HG03565 (cell line): Measurements from ENCODE around the gene USF3.

Experiments used
- ATAC-seq: cut with Tn5 transposase; IDR thresholded peaks from one replicate; pipeline ENCODE4 v1.9.1; 2021; ENCODE audit warnings: mild to moderate bottlenecking, moderate library complexity; ENCODE audit not compliant: unreplicated experiment

Gene USF3

DNA sequence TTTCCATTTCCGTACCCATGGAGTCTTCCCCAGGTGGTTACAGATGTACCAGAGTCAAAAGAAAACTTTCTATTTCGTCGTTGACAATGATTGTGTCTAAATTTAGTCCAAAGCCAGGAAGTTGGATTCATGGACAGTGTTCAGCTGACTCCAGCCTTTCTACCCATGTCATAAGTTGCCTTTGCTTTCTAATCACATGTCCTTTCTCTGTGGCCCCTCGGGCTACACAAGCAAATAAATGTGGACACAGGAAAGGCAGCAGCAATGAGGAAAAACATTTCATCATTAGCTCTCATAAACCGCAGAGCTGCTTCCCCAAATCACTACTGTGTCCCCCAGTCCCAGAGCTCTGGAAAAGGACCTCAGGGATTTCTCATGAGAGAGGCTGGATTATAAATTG, 82.0 kb downstream of the USF3 start:
- ATAC-seq = no peak

DNA sequence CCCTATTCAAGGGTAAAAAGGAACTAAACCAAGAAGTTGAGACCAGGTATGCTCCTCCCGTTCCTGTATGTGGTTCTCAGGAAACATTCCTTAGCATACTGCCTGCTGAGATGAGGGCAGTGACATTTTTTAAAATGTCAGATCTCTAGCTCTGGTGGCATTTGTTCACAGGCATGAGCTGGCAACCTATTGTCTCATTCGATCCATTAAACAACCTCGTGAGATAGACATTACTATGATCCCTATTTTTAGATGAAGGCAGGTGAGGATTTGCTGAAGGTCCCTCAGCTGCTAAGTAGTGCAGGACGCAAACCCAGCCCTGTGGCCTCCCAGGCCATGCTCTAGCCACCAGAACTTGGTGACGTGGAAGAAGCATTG, 89.2 kb downstream of the USF3 start:
- ATAC-seq = no peak

DNA sequence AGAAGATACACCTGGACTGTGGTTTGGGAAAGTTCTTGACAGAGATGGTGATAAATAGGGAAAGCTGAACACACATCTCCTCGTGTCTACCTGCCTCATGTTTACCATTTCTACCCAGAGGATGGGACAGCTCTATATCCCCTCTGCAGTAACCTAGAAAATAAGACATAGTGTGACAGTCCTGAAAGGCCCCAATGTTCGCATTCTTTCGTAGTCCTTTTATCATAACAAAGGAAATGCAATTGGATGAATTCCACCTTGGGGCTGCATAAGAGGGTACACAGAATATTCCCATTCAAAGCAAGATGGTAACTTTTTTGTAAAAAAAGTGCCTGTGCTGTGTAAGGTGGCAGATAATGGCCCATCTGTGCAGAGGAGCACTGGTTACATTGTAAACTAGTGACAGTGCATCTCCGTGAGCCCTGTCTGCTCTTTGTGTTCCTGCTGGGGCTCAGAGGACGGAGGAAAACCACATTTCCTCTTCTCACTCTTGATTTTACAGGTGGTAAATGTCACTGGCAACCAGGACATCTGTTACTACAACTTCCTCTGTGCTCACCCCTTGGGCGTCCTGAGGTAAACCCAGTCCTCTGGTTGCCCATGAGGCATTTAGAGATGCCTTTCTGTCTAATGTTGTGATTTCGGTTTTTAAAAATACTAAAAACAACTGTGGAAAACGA, 89.8 kb downstream of the USF3 start:
- peak; percentile 98 for ATAC-seq

DNA sequence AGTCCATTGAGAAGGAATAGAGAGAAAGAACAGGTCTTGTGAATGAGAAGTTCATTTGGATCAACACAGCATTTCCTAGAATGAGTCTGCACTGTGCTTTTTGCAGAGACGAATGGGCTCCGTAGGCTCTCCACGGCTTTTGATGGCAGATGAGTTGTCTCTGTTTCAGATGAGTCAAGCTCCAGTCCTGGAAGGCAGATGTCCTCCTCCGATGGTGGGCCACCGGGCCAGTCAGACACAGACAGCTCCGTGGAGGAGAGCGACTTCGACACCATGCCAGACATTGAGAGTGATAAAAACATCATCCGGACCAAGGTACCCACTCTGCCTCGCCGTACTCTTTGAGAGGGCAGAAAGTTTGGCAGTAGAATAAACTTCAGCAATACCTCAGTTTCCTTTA, 93.6 kb downstream of the USF3 start:
- ATAC-seq = no peak

DNA sequence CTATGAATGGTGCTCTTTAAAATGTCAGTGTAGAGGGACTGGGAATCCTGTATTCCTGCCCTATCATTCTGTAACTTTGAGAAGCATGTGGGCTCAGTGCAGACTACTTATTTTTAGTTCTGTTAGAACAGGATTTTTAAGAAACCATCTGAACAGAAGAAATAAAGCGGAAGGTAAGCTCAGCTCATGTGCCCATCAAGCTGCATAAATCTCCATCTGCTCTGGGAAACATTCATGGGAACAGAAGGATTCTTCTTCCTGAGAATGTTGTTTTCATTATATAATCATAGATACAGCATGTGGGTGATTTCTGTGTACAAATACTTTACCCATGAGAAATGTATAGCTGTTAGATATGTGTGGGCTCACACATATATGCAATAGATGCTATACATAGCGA, 94.2 kb downstream of the USF3 start:
- ATAC-seq = no peak

DNA sequence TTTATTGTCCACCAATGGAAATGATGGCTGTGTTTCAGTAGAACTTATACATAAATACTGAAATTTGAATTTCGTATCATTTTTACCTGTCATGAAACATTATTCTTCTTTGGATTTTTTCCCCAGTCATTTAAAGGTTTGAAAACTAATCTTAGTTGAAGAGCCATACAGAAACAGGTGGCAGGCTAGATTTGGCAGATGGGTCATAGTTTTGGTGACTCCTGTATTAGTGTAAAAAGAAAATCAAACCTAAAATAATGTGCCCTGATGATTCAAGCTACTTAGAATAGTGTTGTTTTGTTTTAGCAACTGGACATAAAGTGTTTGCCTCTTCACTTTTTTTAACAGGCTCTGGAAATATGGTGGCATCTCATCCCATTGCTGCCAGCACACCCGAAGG, 95.2 kb downstream of the USF3 start:
- ATAC-seq = no peak

DNA sequence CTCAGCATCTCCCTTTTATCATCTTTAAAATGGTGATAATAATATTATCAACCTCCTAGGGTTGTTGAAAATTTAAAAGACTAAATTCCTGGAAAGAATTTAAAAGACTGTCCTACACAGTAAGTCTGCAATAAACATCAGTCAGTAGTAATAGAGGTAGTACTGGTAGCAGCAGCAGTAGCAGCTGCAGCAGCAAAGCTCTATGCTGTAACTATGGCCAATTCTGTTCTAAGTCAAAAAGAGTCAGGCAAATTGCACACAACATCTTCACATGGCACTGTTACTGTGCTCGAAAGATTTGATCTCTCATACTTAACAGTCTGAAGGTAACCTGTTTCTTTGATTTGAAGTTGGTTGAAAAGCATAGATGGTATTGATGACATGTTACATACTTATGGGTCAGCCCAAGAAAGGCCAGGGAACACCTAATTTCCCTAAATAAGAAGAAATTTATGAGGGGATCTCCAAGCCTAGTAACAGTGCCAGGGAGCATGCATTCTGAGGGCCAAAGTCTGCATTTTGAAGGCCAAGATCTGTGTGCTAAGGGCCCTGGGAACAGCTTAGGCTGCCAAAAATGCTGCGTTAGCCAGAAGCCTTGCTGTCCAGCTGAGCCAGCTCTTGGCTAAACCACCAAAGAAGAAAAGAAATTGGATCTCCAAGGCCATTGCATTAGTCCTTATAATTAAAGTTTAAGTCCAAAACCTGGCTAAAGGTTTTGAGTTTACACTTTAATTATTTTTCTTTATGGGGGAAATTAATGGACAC, 95.8 kb downstream of the USF3 start:
- ATAC-seq = no peak
